GM12873 (cell line): ENCODE results near the gene TFCP2.

Source experiments
- CTCF ChIP-seq: IDR thresholded peaks from 2 replicates; pipeline ENCODE4 v1.5.1; 2012; ENCODE audit warnings: low read depth, mild to moderate bottlenecking, moderate library complexity, low read length, control low read depth; ENCODE audit not compliant: insufficient read depth; ENCODE audit errors: missing control alignments

The TFCP2 gene

DNA sequence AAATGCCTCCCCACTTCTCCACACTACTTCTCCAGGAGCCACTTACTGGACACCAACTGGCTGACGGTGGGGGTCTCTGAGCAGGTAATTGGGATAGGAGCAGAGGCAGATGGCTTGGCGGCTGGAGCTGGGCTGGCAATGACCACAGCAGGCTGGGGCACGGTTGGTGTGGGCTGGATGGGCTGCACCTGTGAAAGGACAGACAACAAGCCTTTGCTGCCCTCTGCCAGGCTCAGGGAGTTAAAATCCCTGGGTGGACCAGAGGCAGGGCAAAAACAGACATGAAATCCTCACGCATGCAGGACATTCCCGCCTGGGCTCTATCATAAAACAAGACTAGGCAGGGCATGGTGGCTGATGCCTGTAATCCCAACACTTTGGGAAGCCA, 19.3 kb upstream of the TFCP2 start:
- TF ChIP-seq CTCF: no peak

DNA sequence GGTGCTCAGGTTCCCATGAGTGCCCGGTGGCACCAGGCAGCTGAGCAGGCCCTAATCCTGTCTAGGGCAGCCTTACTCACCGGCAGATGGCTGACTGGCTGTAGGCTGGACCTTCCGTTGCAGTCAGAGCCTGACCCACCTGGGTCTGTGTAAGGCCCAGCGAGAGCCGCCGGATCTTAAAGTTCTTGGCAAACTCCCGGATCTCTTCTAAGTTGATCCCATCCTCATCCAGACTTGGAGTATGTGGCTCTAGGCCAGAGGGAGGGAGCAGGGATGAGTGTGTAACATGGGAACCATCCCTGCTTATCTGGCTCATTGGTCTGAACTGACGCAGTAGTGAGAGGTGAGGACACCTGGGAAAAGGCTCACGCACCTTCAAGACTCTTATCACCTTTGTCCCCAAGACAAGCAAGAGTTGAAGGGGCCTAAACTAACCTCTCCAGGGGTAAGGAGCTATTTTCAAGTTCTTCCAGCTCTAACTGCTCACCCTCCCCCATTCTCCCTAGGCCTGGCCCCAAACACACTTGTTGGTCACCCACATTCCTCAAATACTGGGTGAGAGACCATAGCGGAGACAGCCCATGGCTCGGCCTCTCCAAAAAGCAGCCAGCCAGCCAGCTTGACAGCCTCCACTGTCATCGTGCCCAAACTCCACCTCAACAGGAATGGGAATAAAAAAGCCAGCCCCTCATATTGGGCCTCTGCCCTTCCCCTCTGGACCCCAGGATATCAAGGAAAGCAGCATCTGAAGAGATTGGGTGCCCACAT, 18.8 kb upstream of the TFCP2 start:
- no peak for TF ChIP-seq CTCF

- no peak for TF ChIP-seq CTCF
Measured at GRCh38 chr12:51190820-51191219, 17.9 kb upstream of the TFCP2 start.

DNA sequence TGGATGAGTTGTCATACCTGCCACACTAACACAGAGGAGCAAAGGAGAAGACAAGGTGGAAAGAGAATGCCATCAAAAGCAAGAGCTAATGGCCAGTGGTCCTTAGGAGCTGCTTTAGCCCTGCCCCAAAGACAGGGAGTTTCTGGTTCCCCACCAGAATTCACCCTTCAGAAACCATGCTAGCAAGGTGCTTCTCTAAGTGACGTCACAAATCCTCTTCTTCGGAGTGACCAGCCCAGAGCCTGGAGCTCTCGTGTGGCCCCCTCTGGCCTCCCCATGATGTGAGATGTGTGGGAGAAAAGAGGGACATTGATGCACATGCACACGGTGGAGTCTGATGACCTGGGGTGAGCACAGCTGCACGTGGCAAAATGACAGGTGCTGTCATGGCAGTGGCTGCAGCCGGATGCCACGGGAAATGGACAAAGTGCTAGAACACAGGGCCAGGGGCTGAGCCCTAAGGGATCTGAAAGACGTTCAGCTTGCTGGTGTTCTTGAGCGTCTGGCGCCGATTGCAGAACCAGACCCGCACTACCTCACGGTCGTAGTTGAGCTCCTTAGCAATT, 16.9 kb upstream of the TFCP2 start:
- TF ChIP-seq CTCF: no peak

GRCh38 chr12:51188359-51189051, 15.6 kb upstream of the TFCP2 start:
- no peak for TF ChIP-seq CTCF

- TF ChIP-seq CTCF: no peak
Measured at GRCh38 chr12:51187370-51187987, 14.5 kb upstream of the TFCP2 start.
